Gastrocnemius medialis (tissue), 4 donors: ENCODE measurements around the gene PLD4. TPM values are rescaled to one million over a fixed set of nuclear protein-coding genes. Genes with fewer than 3 reads are reported as not detected.

Source experiments
- ATAC-seq, 2 donors: fragments of 150-250 bp; one replicate each; pipeline ENCODE4 v1.9.1; 2016
- DNase-seq, 2 donors: peaks; one replicate each; pipeline ENCODE4 v3.0.0-alpha.2; 2019
- H3K27ac ChIP-seq, 4 donors: fragments of 200-600 bp; sonication (generic); 1 replicate in 1 of 4; 2 replicates in 3 of 4; pipeline ENCODE4 v1.5.1; 2016 to 2018; ENCODE audit warnings: mild to moderate bottlenecking in 2 of 4, moderate library complexity in 1 of 4
- H3K27me3 ChIP-seq, 3 donors: fragments of 200-600 bp; sonication (generic) in 2 of 3; 1 replicate in 1 of 3; 2 replicates in 2 of 3; pipeline versions ENCODE4 v1.5.1 to v1.6.0; 2016 to 2019; ENCODE audit warnings: mild to moderate bottlenecking in 1 of 3, moderate library complexity in 1 of 3
- H3K36me3 ChIP-seq, 2 donors: fragments of 200-600 bp; sonication (generic) in 1 of 2; one replicate each; pipeline ENCODE4 v1.5.1; 2017 to 2018
- H3K4me1 ChIP-seq, 2 donors: fragments of 200-600 bp; sonication (generic) in 1 of 2; one replicate each; pipeline ENCODE4 v1.5.1; 2016 to 2017; ENCODE audit warnings: mild to moderate bottlenecking in 2 of 2
- H3K4me3 ChIP-seq, 4 donors: fragments of 200-600 bp; sonication (generic) in 3 of 4; 1 replicate in 1 of 4; 2 replicates in 3 of 4; pipeline ENCODE4 v1.5.1; 2016 to 2019; ENCODE audit warnings: mild to moderate bottlenecking in 2 of 4
- H3K9me3 ChIP-seq, 3 donors: fragments of 200-600 bp; sonication (generic) in 2 of 3; 1 replicate in 1 of 3; 2 replicates in 2 of 3; pipeline ENCODE4 v1.5.1; 2016 to 2019
- CTCF ChIP-seq, 5 experiments: fragments of 450-650 bp in 3 of 5; fragments of 200-600 bp in 2 of 5; sonication (generic) in 2 of 5; IDR thresholded peaks in 4 of 5; conservative IDR thresholded peaks in 1 of 5; 1 replicate in 4 of 5; 2 replicates in 1 of 5; pipeline ENCODE4 v1.5.1; 2016 to 2019; ENCODE audit warnings: antibody characterized with exemption in 5 of 5, mild to moderate bottlenecking in 3 of 5, moderate library complexity in 3 of 5
- POLR2A ChIP-seq, 2 donors: fragments of 450-650 bp; IDR thresholded peaks; one replicate each; pipeline ENCODE4 v1.6.1; 2017; ENCODE audit warnings: antibody characterized with exemption in 2 of 2, mild to moderate bottlenecking in 2 of 2, moderate library complexity in 2 of 2
- in situ Hi-C, 4 donors: fragments of 200-750 bp; cut with MboI; loops; one replicate each; pipeline versions ENCODE4 v1.15.0 to v1.8.0; 2017; ENCODE audit warnings: low sequenced_read_pairs in 4 of 4
- intact Hi-C: fragments of 100-400 bp; cut with DNase I; formaldehyde crosslinking; loops from one replicate; pipeline ENCODE4 v1.15.1; 2023; ENCODE audit warnings: low total_unique reads
- total RNA-seq, 4 donors: library from RNA; depleted of rRNA; stranded (reverse); fragments of >200 nt; gene quantifications; one replicate each; pipeline versions ENCODE4 v1.1.0 to v1.2.3, GENCODE V29; 2016

The PLD4 gene
- total RNA-seq, 4 donors from 2014 or later, result not detected

- DNase-seq (no peak), ATAC-seq (no peak)
- H3K27me3 ChIP-seq, result peaks cover 0 to 14% (median 4%) of the 10 kb centered on the region in 3 donors
Measured at GRCh38 chr14:104929268-104930230, 4.9 kb downstream of the PLD4 start.

GRCh38 chr14:104930526-104931303 is 6.0 kb downstream of the PLD4 start:
- intact Hi-C loops (no loop called here), in situ Hi-C loops (no loop called here)
- Histone ChIP-seq H3K36me3 (no peaks in the 10 kb centered on the region), H3K27me3 (peaks cover 0 to 21% (median 4%) of the 10 kb centered on the region in 3 donors), H3K9me3 (no peaks in the 10 kb centered on the region), H3K4me1 (peaks cover 0 to 7% of the 10 kb centered on the region in 2 donors), H3K4me3 (no peak overlapping the region), H3K27ac (no peak overlapping the region)
- ATAC-seq, result no peak
- TF ChIP-seq CTCF (IDR thresholded peaks at IDR 0.05 in 4 of 5, conservative IDR thresholded peaks at IDR 0.05 in 1 of 5) (no peak), POLR2A (IDR thresholded peaks at IDR 0.05) (no peak)
- no peak for DNase-seq

More at GRCh38 chr14:104929268-104930230, 4.9 kb downstream of the PLD4 start:
- in situ Hi-C loops (no loop called here), intact Hi-C loops (no loop called here)
- Histone ChIP-seq H3K36me3 (no peaks in the 10 kb centered on the region), H3K4me1 (peaks cover 0 to 7% of the 10 kb centered on the region in 2 donors), H3K27ac (no peak overlapping the region), H3K9me3 (no peaks in the 10 kb centered on the region), H3K4me3 (no peak overlapping the region)
- TF ChIP-seq POLR2A (IDR thresholded peaks at IDR 0.05) (no peak), CTCF (IDR thresholded peaks at IDR 0.05 in 4 of 5, conservative IDR thresholded peaks at IDR 0.05 in 1 of 5) (no peak)

GRCh38 chr14:104931304-104931770 is 6.7 kb downstream of the PLD4 start:
- H3K9me3 ChIP-seq, result no peaks in the 10 kb centered on the region
- ATAC-seq, result no peak
- intact Hi-C loops (no loop called here), in situ Hi-C loops (no loop called here)
- TF ChIP-seq CTCF (IDR thresholded peaks at IDR 0.05 in 4 of 5, conservative IDR thresholded peaks at IDR 0.05 in 1 of 5) (no peak), POLR2A (IDR thresholded peaks at IDR 0.05) (no peak)
- H3K4me1 ChIP-seq, result peaks cover 0 to 7% of the 10 kb centered on the region in 2 donors
- H3K27ac ChIP-seq, result no peak overlapping the region
- no peak overlapping the region for H3K4me3 ChIP-seq
- DNase-seq, result no peak
- no peaks in the 10 kb centered on the region for H3K36me3 ChIP-seq
- peaks cover 0 to 21% (median 4%) of the 10 kb centered on the region in 3 donors for H3K27me3 ChIP-seq

GRCh38 chr14:104931771-104932675 is 7.3 kb downstream of the PLD4 start:
- ATAC-seq (no peak), DNase-seq (no peak)
- TF ChIP-seq CTCF (IDR thresholded peaks at IDR 0.05 in 4 of 5, conservative IDR thresholded peaks at IDR 0.05 in 1 of 5), result no peak
- TF ChIP-seq POLR2A (IDR thresholded peaks at IDR 0.05), result no peak
- peak overlapping the region; percentile 57 to 81 (median 63) for H3K4me3 ChIP-seq
- in situ Hi-C loops, result no loop called here
- no peaks in the 10 kb centered on the region for H3K9me3 ChIP-seq
- H3K36me3 ChIP-seq, result no peaks in the 10 kb centered on the region
- intact Hi-C loops, result no loop called here
- H3K27ac ChIP-seq, result no peak overlapping the region
- H3K4me1 ChIP-seq, result peaks cover 0 to 7% of the 10 kb centered on the region in 2 donors
- H3K27me3 ChIP-seq, result peaks cover 0 to 21% (median 4%) of the 10 kb centered on the region in 3 donors
